Liver (tissue), 9 donors: ENCODE data around the gene RGS12. TPM values are rescaled to one million over a fixed set of nuclear protein-coding genes. Genes with fewer than 3 reads are reported as not detected.

Source experiments
- DNase-seq: peaks from one replicate; pipeline ENCODE4 v3.0.0-alpha.2; 2017; ENCODE audit warnings: low spot score
- H3K27ac ChIP-seq, 2 donors: one replicate each; pipeline ENCODE4 v1.7.0; 2013; ENCODE audit warnings: inconsistent platforms in 2 of 2, low read length in 2 of 2, control low read depth in 1 of 2, low read depth in 1 of 2, mild to moderate bottlenecking in 1 of 2
- H3K27me3 ChIP-seq, 4 donors: one replicate each; pipeline versions ENCODE4 v1.6.1 to v1.7.0; 2013; ENCODE audit warnings: low read length in 3 of 4, inconsistent platforms in 1 of 4, mild to moderate bottlenecking in 1 of 4, moderate library complexity in 1 of 4; ENCODE audit not compliant: control insufficient read depth in 4 of 4, insufficient read depth in 4 of 4
- H3K36me3 ChIP-seq, 4 donors: one replicate each; pipeline versions ENCODE4 v1.6.1 to v1.7.0; 2013; ENCODE audit warnings: low read length in 3 of 4, mild to moderate bottlenecking in 3 of 4, low read depth in 1 of 4, moderate library complexity in 1 of 4; ENCODE audit not compliant: control insufficient read depth in 4 of 4, insufficient read depth in 3 of 4
- H3K4me1 ChIP-seq, 4 donors: one replicate each; pipeline versions ENCODE4 v1.6.1 to v1.7.0; 2013; ENCODE audit warnings: low read length in 3 of 4, mild to moderate bottlenecking in 3 of 4, moderate library complexity in 1 of 4; ENCODE audit not compliant: control insufficient read depth in 4 of 4, insufficient read depth in 4 of 4
- H3K4me3 ChIP-seq, 3 donors: one replicate each; pipeline versions ENCODE4 v1.6.1 to v1.7.0; 2013; ENCODE audit warnings: low read length in 3 of 3, control low read depth in 1 of 3, low read depth in 1 of 3, mild to moderate bottlenecking in 1 of 3
- H3K9ac ChIP-seq, 2 donors: one replicate each; pipeline ENCODE4 v1.7.0; 2013; ENCODE audit warnings: low read length in 2 of 2, mild to moderate bottlenecking in 2 of 2, moderate library complexity in 2 of 2, control low read depth in 1 of 2, low read depth in 1 of 2
- H3K9me3 ChIP-seq, 4 donors: one replicate each; pipeline versions ENCODE4 v1.6.1 to v1.7.0; 2013; ENCODE audit warnings: low read length in 3 of 4; ENCODE audit not compliant: control insufficient read depth in 4 of 4
- ATF3 ChIP-seq: IDR thresholded peaks from 2 replicates; pipeline ENCODE4 v1.6.1; 2016; ENCODE audit warnings: antibody characterized with exemption
- EGR1 ChIP-seq, 2 donors: IDR thresholded peaks; 2 replicates each; pipeline ENCODE4 v1.6.1; 2016 to 2018; ENCODE audit warnings: antibody characterized with exemption in 2 of 2, low read depth in 2 of 2
- FOXA1 ChIP-seq: IDR thresholded peaks from 2 replicates; pipeline ENCODE4 v1.6.1; 2016; ENCODE audit warnings: antibody characterized with exemption
- FOXA2 ChIP-seq: IDR thresholded peaks from 2 replicates; pipeline ENCODE4 v1.6.1; 2016; ENCODE audit warnings: antibody characterized with exemption
- GABPA ChIP-seq, 2 donors: IDR thresholded peaks in 1 of 2; conservative IDR thresholded peaks in 1 of 2; 2 replicates each; pipeline ENCODE4 v1.6.1; 2016; ENCODE audit warnings: antibody characterized with exemption in 2 of 2, mild to moderate bottlenecking in 1 of 2, moderate library complexity in 1 of 2
- HNF4A ChIP-seq, 2 donors: conservative IDR thresholded peaks; 2 replicates each; pipeline ENCODE4 v1.6.1; 2016; ENCODE audit warnings: antibody characterized with exemption in 2 of 2, mild to moderate bottlenecking in 2 of 2
- HNF4G ChIP-seq: IDR thresholded peaks from 2 replicates; pipeline ENCODE4 v1.6.1; 2016; ENCODE audit warnings: antibody characterized with exemption
- JUND ChIP-seq, 2 donors: IDR thresholded peaks; 2 replicates each; pipeline ENCODE4 v1.6.1; 2016; ENCODE audit warnings: antibody characterized with exemption in 2 of 2
- MAX ChIP-seq: IDR thresholded peaks from 2 replicates; pipeline ENCODE4 v1.6.1; 2016; ENCODE audit warnings: antibody characterized with exemption
- NR2F2 ChIP-seq: IDR thresholded peaks from 2 replicates; pipeline ENCODE4 v1.6.1; 2016; ENCODE audit warnings: antibody characterized with exemption
- REST ChIP-seq: IDR thresholded peaks from 2 replicates; pipeline ENCODE4 v1.6.1; 2016; ENCODE audit warnings: antibody characterized with exemption, mild to moderate bottlenecking
- RXRA ChIP-seq, 2 donors: IDR thresholded peaks; 2 replicates each; pipeline ENCODE4 v1.6.1; 2017 to 2018; ENCODE audit warnings: antibody characterized with exemption in 2 of 2, mild to moderate bottlenecking in 1 of 2
- TAF1 ChIP-seq: conservative IDR thresholded peaks from 2 replicates; pipeline ENCODE4 v1.6.1; 2016; ENCODE audit warnings: antibody characterized with exemption, mild to moderate bottlenecking
- YY1 ChIP-seq: IDR thresholded peaks from 2 replicates; pipeline ENCODE4 v1.6.1; 2016; ENCODE audit warnings: antibody characterized with exemption, mild to moderate bottlenecking
- WGBS: extraction: QIAGEN DNeasy Blood & Tissue Kit; methylation state at CpG from one replicate; pipeline ENCODE4 v1.1.7; 2013; 5-methylcytosine and 5-hydroxymethylcytosine counted together
- polyA plus RNA-seq, 2 donors: library from polyadenylated mRNA; stranded (reverse) in 1 of 2; unstranded in 1 of 2; fragments of 200-250 nt in 1 of 2; fragments of >200 nt in 1 of 2; fragmentation: Nextera tagmentation in 1 of 2; extraction: Ambion mirVana in 1 of 2; gene quantifications; one replicate each; pipeline versions ENCODE4 v1.2.1 to v1.2.3, GENCODE V29; 2013 to 2015
- total RNA-seq, 2 donors: library from RNA; depleted of rRNA; stranded (reverse); fragments of >200 nt; gene quantifications; one replicate each; pipeline ENCODE4 v1.2.3, GENCODE V29; 2014
- TF ChIP-seq, protein P1 (sequence below): fragments of 150-350 bp; IDR thresholded peaks from 2 replicates; pipeline ENCODE4 v1.5.1; 2017; ENCODE audit warnings: improper control_type of control experiment, low read depth, low read length; ENCODE audit not compliant: missing input control
- donor health status: healthy.
- donor health status: healthy.
- donor health status: healthy.
- donor health status: healthy.
- donor health status: healthy.

RGS12 gene
- total and polyA plus RNA-seq, 4 donors, result 6.4 to 23.2 (median 11.5) TPM

GRCh38 chr4:3328814-3329663, 36.2 kb downstream of the RGS12 start:
- no peaks in the 10 kb centered on the region for H3K9me3 ChIP-seq
- H3K27me3 ChIP-seq, result no peaks in the 10 kb centered on the region
- 96% methylated on average over 10 of the region's 10 CpGs for WGBS
- H3K9ac ChIP-seq, result no peak overlapping the region
- no peaks in the 10 kb centered on the region for H3K36me3 ChIP-seq
- H3K4me1 ChIP-seq, result no peaks in the 10 kb centered on the region
- peak; percentile 14 for DNase-seq
- no peak overlapping the region for H3K4me3 ChIP-seq
- TF ChIP-seq JUND (IDR thresholded peaks at IDR 0.05), result no peak
- TF ChIP-seq, protein P1, sequence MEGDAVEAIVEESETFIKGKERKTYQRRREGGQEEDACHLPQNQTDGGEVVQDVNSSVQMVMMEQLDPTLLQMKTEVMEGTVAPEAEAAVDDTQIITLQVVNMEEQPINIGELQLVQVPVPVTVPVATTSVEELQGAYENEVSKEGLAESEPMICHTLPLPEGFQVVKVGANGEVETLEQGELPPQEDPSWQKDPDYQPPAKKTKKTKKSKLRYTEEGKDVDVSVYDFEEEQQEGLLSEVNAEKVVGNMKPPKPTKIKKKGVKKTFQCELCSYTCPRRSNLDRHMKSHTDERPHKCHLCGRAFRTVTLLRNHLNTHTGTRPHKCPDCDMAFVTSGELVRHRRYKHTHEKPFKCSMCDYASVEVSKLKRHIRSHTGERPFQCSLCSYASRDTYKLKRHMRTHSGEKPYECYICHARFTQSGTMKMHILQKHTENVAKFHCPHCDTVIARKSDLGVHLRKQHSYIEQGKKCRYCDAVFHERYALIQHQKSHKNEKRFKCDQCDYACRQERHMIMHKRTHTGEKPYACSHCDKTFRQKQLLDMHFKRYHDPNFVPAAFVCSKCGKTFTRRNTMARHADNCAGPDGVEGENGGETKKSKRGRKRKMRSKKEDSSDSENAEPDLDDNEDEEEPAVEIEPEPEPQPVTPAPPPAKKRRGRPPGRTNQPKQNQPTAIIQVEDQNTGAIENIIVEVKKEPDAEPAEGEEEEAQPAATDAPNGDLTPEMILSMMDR, result no peak
- no peak for TF ChIP-seq MAX
- TF ChIP-seq TAF1, result no peak
- TF ChIP-seq GABPA (IDR thresholded peaks at IDR 0.05 in 1 of 2, conservative IDR thresholded peaks at IDR 0.05 in 1 of 2), result no peak
- TF ChIP-seq EGR1 (IDR thresholded peaks at IDR 0.05; ENCODE audit: low read depth in 2 of 2), result no peak
- TF ChIP-seq REST, result no peak
- H3K27ac ChIP-seq, result no peak overlapping the region

DNA sequence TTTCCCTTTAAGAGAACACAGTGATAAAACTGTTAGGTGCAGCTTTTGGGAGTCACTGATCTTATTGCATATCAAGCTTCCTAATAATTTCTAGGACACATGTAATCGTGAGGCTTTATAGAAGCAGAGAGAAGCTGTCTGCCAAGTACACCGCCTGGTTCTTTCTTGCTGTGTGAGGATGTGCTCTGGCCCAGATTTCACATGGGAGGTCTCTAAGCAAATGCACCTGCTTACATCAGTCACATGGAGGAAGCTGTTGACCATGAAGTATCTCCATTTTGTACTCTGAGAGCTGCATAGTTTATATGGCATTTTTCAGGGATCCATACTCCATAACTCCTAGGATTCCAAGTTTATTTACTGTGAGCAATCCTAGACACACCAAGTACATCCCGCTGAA, 37.1 kb downstream of the RGS12 start:
- Histone ChIP-seq H3K27me3 (no peaks in the 10 kb centered on the region), H3K4me1 (no peaks in the 10 kb centered on the region), H3K27ac (no peak overlapping the region), H3K9me3 (no peaks in the 10 kb centered on the region), H3K4me3 (no peak overlapping the region), H3K36me3 (no peaks in the 10 kb centered on the region), H3K9ac (no peak overlapping the region)
- TF ChIP-seq RXRA (IDR thresholded peaks at IDR 0.05) (no peak), HNF4A (conservative IDR thresholded peaks at IDR 0.05) (no peak), EGR1 (IDR thresholded peaks at IDR 0.05; ENCODE audit: low read depth in 2 of 2) (no peak), ATF3 (no peak), FOXA2 (no peak), TAF1 (no peak), YY1 (no peak), FOXA1 (no peak), HNF4G (no peak), REST (no peak), NR2F2 (no peak), MAX (no peak), GABPA (IDR thresholded peaks at IDR 0.05 in 1 of 2, conservative IDR thresholded peaks at IDR 0.05 in 1 of 2) (no peak)
- TF ChIP-seq, protein P1, result no peak
- WGBS, result 87% methylated on average over 3 of the region's 3 CpGs
- peak; percentile 8 for DNase-seq
